ENCODE results near the gene ASCC2. TPM values are rescaled to one million over a fixed set of nuclear protein-coding genes. Genes with fewer than 3 reads are reported as not detected.

The ASCC2 gene
- total and polyA plus RNA-seq, 2 of the 4 experiments (the other 2 are of a cell fraction), result 40.0 to 62.2 TPM

- ATAC-seq (ENCODE audit: low read depth) (no peak), DNase-seq (no peak)
- Histone ChIP-seq H3K56ac (ENCODE audit: extremely low read depth, insufficient read depth, low read length) (peak overlapping the region; percentile 69; the same call in 1 of the 2 replicates), H3K23ac (ENCODE audit: low read depth, low read length) (peak overlapping the region; percentile 89), H3K18ac (ENCODE audit: low read depth, low read length) (peak overlapping the region; percentile 90), H2AK9ac (replicated peaks; ENCODE audit: low read depth, low read length, poor library complexity) (peak overlapping the region; percentile 74), H3K14ac (replicated peaks; ENCODE audit: low read depth, low read length) (peak overlapping the region; percentile 46), H3K4me2 (ENCODE audit: low read depth, low read length) (peak overlapping the region; percentile 16; the same call in 1 of the 2 replicates), H3K27me3 (ENCODE audit: control insufficient read depth, insufficient read depth, low read length) (no peaks in the 10 kb centered on the region), H2AFZ (replicated peaks; ENCODE audit: low read length, poor library complexity) (no peak overlapping the region), H3K79me1 (ENCODE audit: low read depth in 1 of 2, low read length in 2 of 2) (peaks cover 0 to 12% of the 10 kb centered on the region in 2 experiments; a peak in 2 of 4 replicates), H4K20me1 (ENCODE audit: insufficient read depth, low read length) (no peaks in the 10 kb centered on the region), H2AK5ac (ENCODE audit: low read depth, low read length) (peak overlapping the region; percentile 95), H2BK120ac (ENCODE audit: low read depth, low read length) (peak overlapping the region; percentile 99), H3K27ac (ENCODE audit: insufficient read depth, low read length) (peak overlapping the region; percentile 54), H2BK5ac (ENCODE audit: low read depth, low read length, poor library complexity, severe bottlenecking) (peak overlapping the region; percentile 96), H3K36me3 (ENCODE audit: control insufficient read depth, insufficient read depth, low read length) (no peaks in the 10 kb centered on the region), H4K5ac (ENCODE audit: low read depth, low read length) (peak overlapping the region; percentile 78), H3K4me3 (ENCODE audit: insufficient read depth, low read depth, low read length) (no peak overlapping the region), H3K4ac (ENCODE audit: low read depth, low read length) (peak overlapping the region; percentile 98), H3K9me3 (ENCODE audit: control insufficient read depth, insufficient read depth, low read length) (no peaks in the 10 kb centered on the region), H4K8ac (ENCODE audit: low read depth in 2 of 2, low read length in 2 of 2) (peak overlapping the region; percentile 63 to 99), H3K4me1 (ENCODE audit: control insufficient read depth, insufficient read depth, low read length) (peaks cover 31% of the 10 kb centered on the region), H2BK20ac (ENCODE audit: low read depth, low read length) (peak overlapping the region; percentile 98), H2BK15ac (ENCODE audit: low read depth, low read length) (peak overlapping the region; percentile 86; the same call in 2 of the 3 replicates), H3K9ac (ENCODE audit: low read depth, low read length) (no peak overlapping the region), H4K91ac (ENCODE audit: insufficient read depth, low read depth, low read length) (peak overlapping the region; percentile 99), H3K9me1 (ENCODE audit: insufficient read depth, low read length) (peaks cover 18% of the 10 kb centered on the region)
- intact Hi-C loops (cut with micrococcal nuclease), result no loop called here
- no CpG with 5 or more reads among the region's 5 CpGs for WGBS, 2 experiments (ENCODE audit: extremely low coverage in 2 of 2, insufficient read length in 1 of 2)
- in situ Hi-C loops (cut with MboI; ENCODE audit: low sequenced_read_pairs), result no loop called here
- no TSS peak for BruUV-seq (replicated peaks)
- ChIA-PET CTCF (interaction anchor here (1.7 kb wide), 1 partner anchor 225 kb away, joined by 4 read pairs; no protein-coding TSS in a partner anchor), POLR2A (ENCODE audit: unreplicated experiment) (no interaction called here)
- dilution Hi-C loops (cut with HindIII; ENCODE audit: low sequenced_read_pairs, unreplicated experiment), result no loop called here
- TF ChIP-seq NFE2L2 (IDR thresholded peaks at IDR 0.05; ENCODE audit: low read depth, low read length) (no peak), CEBPB (IDR thresholded peaks at IDR 0.05; ENCODE audit: low read depth, low read length) (no peak), BHLHE40 (IDR thresholded peaks at IDR 0.05; ENCODE audit: low read depth, low read length) (no peak), FOS (IDR thresholded peaks at IDR 0.05; ENCODE audit: low read depth, low read length) (no peak), RAD21 (IDR thresholded peaks at IDR 0.05; ENCODE audit: low read length) (no peak), RCOR1 (IDR thresholded peaks at IDR 0.05; ENCODE audit: insufficient replicate concordance, low read length) (no peak), MXI1 (IDR thresholded peaks at IDR 0.05; ENCODE audit: borderline replicate concordance, low read depth, low read length) (no peak), RFX5 (IDR thresholded peaks at IDR 0.05; ENCODE audit: low read depth, low read length) (no peak), SMC3 (IDR thresholded peaks at IDR 0.05; ENCODE audit: low read depth, low read length) (no peak), CHD1 (IDR thresholded peaks at IDR 0.05; ENCODE audit: low read depth, low read length) (no peak)
- TF ChIP-seq, protein P1, sequence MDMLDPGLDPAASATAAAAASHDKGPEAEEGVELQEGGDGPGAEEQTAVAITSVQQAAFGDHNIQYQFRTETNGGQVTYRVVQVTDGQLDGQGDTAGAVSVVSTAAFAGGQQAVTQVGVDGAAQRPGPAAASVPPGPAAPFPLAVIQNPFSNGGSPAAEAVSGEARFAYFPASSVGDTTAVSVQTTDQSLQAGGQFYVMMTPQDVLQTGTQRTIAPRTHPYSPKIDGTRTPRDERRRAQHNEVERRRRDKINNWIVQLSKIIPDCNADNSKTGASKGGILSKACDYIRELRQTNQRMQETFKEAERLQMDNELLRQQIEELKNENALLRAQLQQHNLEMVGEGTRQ (IDR thresholded peaks at IDR 0.05; ENCODE audit: low read depth, low read length), result no peak
- TF ChIP-seq, protein P2, sequence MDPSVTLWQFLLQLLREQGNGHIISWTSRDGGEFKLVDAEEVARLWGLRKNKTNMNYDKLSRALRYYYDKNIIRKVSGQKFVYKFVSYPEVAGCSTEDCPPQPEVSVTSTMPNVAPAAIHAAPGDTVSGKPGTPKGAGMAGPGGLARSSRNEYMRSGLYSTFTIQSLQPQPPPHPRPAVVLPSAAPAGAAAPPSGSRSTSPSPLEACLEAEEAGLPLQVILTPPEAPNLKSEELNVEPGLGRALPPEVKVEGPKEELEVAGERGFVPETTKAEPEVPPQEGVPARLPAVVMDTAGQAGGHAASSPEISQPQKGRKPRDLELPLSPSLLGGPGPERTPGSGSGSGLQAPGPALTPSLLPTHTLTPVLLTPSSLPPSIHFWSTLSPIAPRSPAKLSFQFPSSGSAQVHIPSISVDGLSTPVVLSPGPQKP (IDR thresholded peaks at IDR 0.05; ENCODE audit: borderline replicate concordance, low read depth, low read length), result no peak
These were observed 57.9 kb downstream of the ASCC2 start for GRCh38 chr22:29780220-29780619.

All from IMR-90 (cell line).